HEK293T (cell line): ENCODE data around the gene FBXO38.

ENCODE experiments used
- CTCF ChIA-PET: fragments of 350-600 bp; formaldehyde crosslinking; extraction: SDS; loops from one replicate; lab custom pipeline; 2021; ENCODE audit warnings: antibody characterized with exemption, inconsistent platforms; lab: Yijun Ruan, JAX
- POLR2A ChIA-PET: fragments of 350-600 bp; formaldehyde crosslinking; extraction: SDS; loops from one replicate; lab custom pipeline; 2020; ENCODE audit warnings: antibody characterized with exemption, inconsistent platforms; lab: Yijun Ruan, JAX
- DNase-seq: peaks from one replicate; pipeline ENCODE4 v3.0.0; 2012; ENCODE audit warnings: mixed read lengths; ENCODE audit errors: extremely low spot score
- ARNT ChIP-seq: fragments of 450-650 bp; IDR thresholded peaks from 2 replicates; pipeline ENCODE4 v1.6.1; 2017; ENCODE audit warnings: mild to moderate bottlenecking
- BHLHE40 ChIP-seq: fragments of 450-650 bp; IDR thresholded peaks from 2 replicates; pipeline ENCODE4 v1.6.1; 2016; ENCODE audit warnings: mild to moderate bottlenecking, moderate library complexity, borderline replicate concordance
- CTBP1 ChIP-seq: fragments of 450-650 bp; IDR thresholded peaks from 2 replicates; pipeline ENCODE4 v1.6.1; 2016; ENCODE audit warnings: borderline replicate concordance
- ELF4 ChIP-seq: fragments of 450-650 bp; IDR thresholded peaks from 2 replicates; pipeline ENCODE4 v1.6.1; 2017; ENCODE audit warnings: antibody characterized with exemption
- FOXA1 ChIP-seq: fragments of 450-650 bp; IDR thresholded peaks from 2 replicates; pipeline ENCODE4 v1.6.1; 2016; ENCODE audit warnings: mild to moderate bottlenecking
- FOXK2 ChIP-seq: fragments of 450-650 bp; IDR thresholded peaks from 2 replicates; pipeline ENCODE4 v1.6.1; 2016; ENCODE audit warnings: mild to moderate bottlenecking
- FOXM1 ChIP-seq: fragments of 450-650 bp; IDR thresholded peaks from 2 replicates; pipeline ENCODE4 v1.6.1; 2017; ENCODE audit warnings: mild to moderate bottlenecking, borderline replicate concordance
- HDGF ChIP-seq: fragments of 450-650 bp; IDR thresholded peaks from 2 replicates; pipeline ENCODE4 v1.6.1; 2017; ENCODE audit warnings: antibody characterized with exemption, borderline replicate concordance
- L3MBTL2 ChIP-seq: fragments of 450-650 bp; conservative IDR thresholded peaks from 2 replicates; pipeline ENCODE4 v1.6.1; 2016; ENCODE audit warnings: mild to moderate bottlenecking
- LEF1 ChIP-seq: fragments of 450-650 bp; IDR thresholded peaks from 2 replicates; pipeline ENCODE4 v1.6.1; 2017; ENCODE audit warnings: mild to moderate bottlenecking, borderline replicate concordance
- NFRKB ChIP-seq: fragments of 450-650 bp; IDR thresholded peaks from 2 replicates; pipeline ENCODE4 v1.6.1; 2016; ENCODE audit warnings: mild to moderate bottlenecking, moderate library complexity
- PKNOX1 ChIP-seq: fragments of 450-650 bp; IDR thresholded peaks from 2 replicates; pipeline ENCODE4 v1.6.1; 2016
- SP1 ChIP-seq: fragments of 450-650 bp; IDR thresholded peaks from 2 replicates; pipeline ENCODE4 v1.6.1; 2017
- SUZ12 ChIP-seq: fragments of 450-650 bp; IDR thresholded peaks from 2 replicates; pipeline ENCODE4 v1.6.1; 2016; ENCODE audit warnings: mild to moderate bottlenecking
- TARDBP ChIP-seq: fragments of 450-650 bp; IDR thresholded peaks from 2 replicates; pipeline ENCODE4 v1.6.1; 2016
- ZNF384 ChIP-seq: fragments of 450-650 bp; IDR thresholded peaks from 2 replicates; pipeline ENCODE4 v1.6.1; 2016

The FBXO38 gene

GRCh38 chr5:148421661-148422060 lies 37.9 kb downstream of the FBXO38 start:
- TF ChIP-seq BHLHE40 (no peak), L3MBTL2 (no peak), SP1 (no peak), CTBP1 (no peak), ELF4 (no peak), SUZ12 (no peak), LEF1 (no peak), TARDBP (no peak), FOXM1 (no peak), NFRKB (no peak)
- CTCF ChIA-PET, result interaction anchor here (0.7 kb wide), 1 partner anchor 11 kb away, joined by 3 read pairs; no protein-coding TSS in a partner anchor
- POLR2A ChIA-PET, result no interaction called here
- DNase-seq, result no peak

GRCh38 chr5:148425808-148426207 lies 42.0 kb downstream of the FBXO38 start:
- CTCF ChIA-PET, result no interaction called here
- no peak for TF ChIP-seq CTBP1
- POLR2A ChIA-PET, result no interaction called here
- DNase-seq, result no peak

- ChIA-PET CTCF (no interaction called here), POLR2A (no interaction called here)
- no peak for DNase-seq
- no peak for TF ChIP-seq HDGF
- no peak for TF ChIP-seq SUZ12
- TF ChIP-seq TARDBP, result no peak
- no peak for TF ChIP-seq SP1
- TF ChIP-seq BHLHE40, result no peak
- no peak for TF ChIP-seq PKNOX1
- TF ChIP-seq FOXM1, result no peak
- TF ChIP-seq ELF4, result no peak
- TF ChIP-seq LEF1, result no peak
- TF ChIP-seq ARNT, result no peak
- TF ChIP-seq CTBP1, result no peak
- TF ChIP-seq FOXA1, result no peak
- TF ChIP-seq NFRKB, result no peak
- TF ChIP-seq ZNF384, result no peak
- TF ChIP-seq L3MBTL2, result no peak
- no peak for TF ChIP-seq FOXK2
Observed at GRCh38 chr5:148426514-148426913, 42.8 kb downstream of the FBXO38 start.

GRCh38 chr5:148427370-148428042 lies 43.7 kb downstream of the FBXO38 start:
- ChIA-PET CTCF (no interaction called here), POLR2A (no interaction called here)
- DNase-seq, result no peak
- TF ChIP-seq BHLHE40 (no peak), FOXK2 (no peak), ARNT (no peak), LEF1 (no peak), ZNF384 (no peak), FOXA1 (no peak), L3MBTL2 (no peak), PKNOX1 (no peak)

- POLR2A ChIA-PET, result no interaction called here
- DNase-seq, result no peak
- CTCF ChIA-PET, result no interaction called here
- TF ChIP-seq ARNT, result no peak
- TF ChIP-seq HDGF, result no peak
- TF ChIP-seq SUZ12, result no peak
- no peak for TF ChIP-seq FOXK2
- no peak for TF ChIP-seq CTBP1
Observed at GRCh38 chr5:148428848-148429247, 45.1 kb downstream of the FBXO38 start.

- DNase-seq, result no peak
- ChIA-PET POLR2A (no interaction called here), CTCF (no interaction called here)
- no peak for TF ChIP-seq FOXA1
- no peak for TF ChIP-seq ZNF384
- no peak for TF ChIP-seq HDGF
- no peak for TF ChIP-seq FOXM1
- TF ChIP-seq PKNOX1, result no peak
- no peak for TF ChIP-seq FOXK2
- no peak for TF ChIP-seq ARNT
- no peak for TF ChIP-seq L3MBTL2
- no peak for TF ChIP-seq SP1
- no peak for TF ChIP-seq TARDBP
- TF ChIP-seq LEF1, result no peak
- TF ChIP-seq CTBP1, result no peak
- no peak for TF ChIP-seq SUZ12
- TF ChIP-seq NFRKB, result no peak
- TF ChIP-seq ELF4, result no peak
- no peak for TF ChIP-seq BHLHE40
Observed at GRCh38 chr5:148433826-148434225, 50.1 kb downstream of the FBXO38 start.

- DNase-seq, result no peak
- POLR2A ChIA-PET, result no interaction called here
- no peak for TF ChIP-seq FOXA1
- TF ChIP-seq HDGF, result no peak
- no peak for TF ChIP-seq LEF1
- no peak for TF ChIP-seq SUZ12
- CTCF ChIA-PET, result no interaction called here
Observed at GRCh38 chr5:148436029-148436428, 52.3 kb downstream of the FBXO38 start.
